Activated effector memory CD4-positive, alpha-beta T cell treated with Interleukin-2 at 50 U/mL for 16 hours (primary cell): ENCODE data around the gene IL16.
"Not testable (repeated sequence)": the region's sequence is repeated elsewhere in the genome, so short reads cannot be mapped to it uniquely, and the experiment has no call there.

Source experiments
- DNase-seq: peaks from one replicate; pipeline ENCODE4 v3.0.0-alpha.2; 2020

IL16 gene

DNA sequence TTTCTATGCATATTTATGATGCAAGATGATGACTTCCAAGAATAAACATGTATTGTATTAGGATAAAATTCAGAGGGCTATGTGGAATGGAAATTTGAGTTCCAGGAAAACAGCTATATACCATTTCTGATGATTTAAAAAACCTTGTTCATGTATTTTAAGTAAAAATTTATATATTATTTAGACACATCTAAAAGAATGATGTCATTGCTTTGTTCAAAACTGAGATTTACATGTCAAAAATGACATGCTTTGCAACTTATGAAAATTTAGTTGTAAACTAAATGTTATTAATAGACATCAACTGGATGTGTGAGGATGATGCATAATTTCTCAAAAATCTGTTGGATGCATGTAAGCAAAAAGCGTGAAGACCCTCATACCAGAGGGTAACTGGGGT is 125.0 kb downstream of the IL16 start:
- no peak for DNase-seq

DNA sequence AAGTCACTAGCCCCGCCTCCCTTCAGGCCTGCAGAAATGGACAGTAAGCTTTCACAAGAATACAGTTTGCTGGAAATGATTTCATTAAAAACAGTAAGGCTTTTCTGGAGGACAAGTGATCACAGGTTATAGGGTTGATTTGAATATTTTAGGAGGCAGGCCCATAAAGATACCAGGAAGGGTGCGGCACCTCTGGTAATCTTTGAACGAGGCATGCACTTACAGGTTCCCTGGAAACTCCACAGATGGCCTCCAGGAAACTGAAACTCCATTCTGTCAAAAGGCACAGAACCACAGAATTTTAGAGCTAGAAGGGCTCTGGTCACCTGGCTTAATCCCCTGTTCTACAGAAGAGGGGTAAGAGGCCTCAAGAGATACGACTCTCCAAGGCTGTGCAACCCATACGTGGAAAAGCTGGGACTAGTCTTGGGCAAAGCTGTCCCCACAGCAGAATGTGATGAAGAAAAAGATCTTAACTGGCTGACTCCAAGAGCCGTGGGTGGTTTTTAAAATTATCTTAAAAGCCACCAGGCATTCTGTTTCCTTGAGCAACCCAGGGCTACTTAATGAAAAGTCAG is 126.1 kb downstream of the IL16 start:
- no peak for DNase-seq

DNA sequence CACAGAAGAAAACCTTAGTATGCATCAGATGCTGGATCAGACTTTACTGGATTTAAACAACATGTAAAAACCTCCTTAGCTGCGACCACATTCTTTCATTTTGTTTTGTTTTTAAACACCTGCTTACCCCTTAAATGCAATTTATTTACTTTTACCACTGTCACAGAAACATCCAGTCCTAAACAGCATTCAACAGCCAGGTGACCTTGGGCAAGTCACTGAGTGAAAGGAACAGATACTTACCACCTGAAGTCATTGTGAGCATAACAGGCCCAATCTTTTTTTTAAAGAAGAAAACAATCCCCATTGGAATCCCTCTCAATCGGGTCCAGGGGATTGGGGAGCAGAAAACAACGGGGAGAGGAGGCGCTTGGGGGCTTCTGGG is 126.9 kb downstream of the IL16 start:
- DNase-seq: no peak

DNA sequence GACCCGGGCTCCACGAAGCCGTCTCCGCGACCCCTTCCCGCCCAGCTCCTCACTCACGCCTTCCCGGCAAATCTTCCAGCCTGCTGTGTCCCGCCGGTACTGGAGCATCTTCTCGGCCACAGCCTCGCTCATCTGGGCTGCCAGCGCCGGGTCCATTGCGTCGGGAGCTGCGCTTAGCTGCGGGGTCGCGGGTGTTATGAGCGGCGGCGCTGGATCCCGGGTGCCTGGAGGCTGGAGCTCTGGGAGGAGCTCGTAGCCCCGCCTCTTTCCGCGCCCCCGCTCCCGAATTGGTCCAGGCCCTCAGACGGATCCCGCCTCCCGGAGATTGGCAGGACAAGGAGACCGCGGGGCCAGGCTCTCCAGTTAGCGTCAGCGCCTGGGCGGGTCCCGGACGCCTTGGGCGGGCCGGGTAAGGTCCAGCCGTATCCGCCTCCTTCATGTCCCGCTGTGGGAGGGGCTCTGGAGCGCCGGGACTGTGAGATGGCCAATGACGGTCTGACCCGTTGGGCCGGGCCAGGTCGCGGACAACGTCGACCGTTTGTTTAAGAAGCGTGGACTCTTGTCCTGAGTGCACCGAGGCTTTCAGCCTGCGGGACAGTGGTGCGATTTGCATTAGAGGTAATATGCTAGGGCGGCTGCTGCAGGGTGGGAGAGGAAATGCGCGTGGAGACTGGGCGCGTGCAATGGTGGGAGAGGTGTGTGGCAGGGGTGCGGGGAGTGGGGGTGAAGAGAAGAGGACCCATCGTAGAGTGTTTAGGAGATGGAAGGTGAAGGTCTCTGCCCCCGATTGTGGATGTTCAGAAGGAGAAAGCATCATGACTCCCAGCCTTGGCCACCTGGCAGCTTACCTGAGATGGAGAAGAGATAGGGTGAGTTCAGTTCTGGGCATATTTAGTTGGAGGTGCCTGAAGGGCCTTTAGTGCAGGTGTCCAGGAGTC is 127.5 kb downstream of the IL16 start, which contains the start of gene STARD5:
Gene STARD5, minus strand, starts transcription at position 198 of the 938 bp plus-strand sequence. Its CDS starts 42 bp downstream, at position 156.
- peak; percentile 92 for DNase-seq

DNA sequence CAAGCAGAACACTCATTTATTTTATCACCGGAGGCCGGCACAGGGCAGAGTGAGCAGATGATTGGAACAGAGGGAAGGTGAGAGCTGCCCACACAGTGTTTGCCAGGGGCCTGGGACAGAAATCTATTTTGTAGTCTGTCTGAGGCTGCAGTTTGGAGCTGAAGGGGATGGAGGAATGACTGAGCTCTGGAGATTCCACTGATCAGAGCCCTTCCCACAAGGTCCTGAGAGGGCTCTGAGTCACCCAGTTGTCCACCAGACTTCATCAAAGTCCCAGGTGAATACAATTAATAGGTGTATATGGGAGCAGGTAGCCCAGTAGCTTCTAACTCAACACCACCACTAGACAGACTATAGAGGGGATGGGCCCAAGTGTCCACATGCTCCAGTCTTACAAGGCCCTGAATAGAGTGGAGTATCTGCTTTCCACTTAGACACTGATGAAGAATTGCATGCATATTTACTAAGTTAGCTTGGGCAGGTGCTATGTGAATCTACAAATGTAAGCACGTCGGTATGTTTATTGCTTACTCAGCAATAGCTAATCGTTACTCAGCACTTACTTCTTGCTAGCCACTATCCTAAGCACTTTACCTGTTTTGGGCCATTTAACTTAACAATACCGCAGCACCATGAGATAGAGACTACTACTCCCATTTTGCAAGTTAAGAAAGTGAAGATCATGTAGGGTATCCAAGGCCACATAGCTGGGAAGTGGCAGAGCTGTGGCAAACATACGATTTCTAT is 130.0 kb downstream of the IL16 start:
- no peak for DNase-seq

DNA sequence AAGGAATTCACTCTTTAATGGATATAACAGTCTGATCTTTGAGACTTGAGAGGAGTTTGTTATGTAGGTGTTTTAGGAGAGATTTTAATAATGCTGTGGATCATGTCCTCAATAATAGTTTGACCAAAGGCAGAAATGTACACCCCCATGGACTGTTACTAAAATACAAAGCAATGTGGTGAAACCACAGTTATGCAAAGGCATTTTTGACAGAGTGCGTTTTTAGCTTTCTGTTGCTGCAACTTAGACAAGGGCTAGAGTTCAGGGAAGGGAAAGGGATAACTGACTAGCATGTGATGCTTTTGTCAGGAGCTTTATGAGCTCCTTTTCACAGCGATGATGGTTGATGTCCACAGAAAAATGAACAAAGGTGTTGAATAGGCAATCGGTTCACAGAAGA is 130.8 kb downstream of the IL16 start:
- no peak for DNase-seq

DNA sequence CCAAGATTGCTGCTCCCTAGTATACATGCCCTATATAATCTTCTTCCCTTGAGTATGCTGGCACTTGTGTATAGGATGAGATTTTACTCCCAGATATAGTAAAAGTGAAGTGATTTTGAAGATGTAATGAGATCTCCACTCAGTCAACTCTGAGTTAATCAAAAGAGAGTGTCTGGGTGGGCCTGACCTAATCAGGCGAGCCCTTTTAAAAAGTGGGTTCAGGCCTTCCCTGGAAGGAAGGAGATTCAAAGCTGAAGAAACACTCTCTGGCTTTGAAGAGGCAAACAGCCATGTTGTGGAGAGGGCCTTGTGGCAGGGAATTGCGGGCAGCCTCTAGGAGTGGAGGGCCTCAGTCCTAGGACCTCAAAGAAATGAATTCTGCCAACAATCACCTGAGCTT is 132.8 kb downstream of the IL16 start:
- DNase-seq: no peak

DNA sequence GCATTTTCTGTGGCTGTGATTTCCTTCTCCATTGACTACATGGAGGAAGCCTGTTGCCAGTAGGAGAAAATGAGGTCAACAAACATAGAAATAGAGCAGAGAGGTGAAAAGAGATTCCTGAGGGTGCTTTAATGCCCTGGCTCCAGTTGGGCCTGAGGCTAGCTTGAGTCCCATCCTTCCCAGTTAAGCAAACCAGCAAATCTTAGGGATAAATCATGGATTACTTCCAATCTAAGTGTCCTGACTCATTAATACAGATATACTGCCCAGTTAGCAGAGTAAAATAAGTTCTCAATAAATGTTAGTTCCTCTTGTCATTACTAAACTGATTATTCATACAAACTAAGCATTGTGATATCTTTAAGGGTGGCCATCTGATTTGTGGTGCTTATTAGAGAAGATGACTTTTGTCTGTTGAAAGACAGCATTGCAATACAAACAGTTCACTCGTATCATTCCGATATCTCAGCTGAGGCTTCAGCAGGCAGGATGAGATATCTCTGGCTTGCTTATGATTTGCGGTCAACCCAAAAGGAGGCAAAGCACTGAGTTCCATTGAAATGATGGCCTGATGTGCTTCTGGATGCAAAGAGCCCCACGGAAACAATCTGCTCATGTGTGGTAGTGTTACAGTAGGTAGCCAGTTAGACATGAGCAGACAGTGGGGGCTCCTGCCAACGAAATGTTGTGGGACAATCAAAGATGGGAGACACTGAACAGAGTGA is 133.8 kb downstream of the IL16 start:
- no peak for DNase-seq

DNA sequence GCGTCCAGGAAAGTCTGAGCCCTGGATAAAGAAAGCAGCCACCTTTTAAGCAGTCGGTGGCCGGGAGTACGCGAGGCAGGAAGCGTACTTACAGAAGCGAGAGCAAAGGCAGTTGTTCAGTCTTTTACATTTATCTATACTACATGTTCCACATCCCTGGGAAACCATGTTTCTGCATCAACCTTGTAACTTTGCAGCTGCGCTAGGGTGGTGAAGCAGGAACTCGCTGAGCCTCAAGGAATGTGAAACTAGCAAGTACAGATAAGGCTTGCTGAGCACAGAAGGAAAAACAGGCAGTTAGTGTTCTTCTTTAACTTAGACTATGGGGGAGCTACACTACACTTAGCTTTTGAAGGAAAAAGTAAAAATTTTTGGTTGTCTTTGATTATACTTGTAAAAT is 134.5 kb downstream of the IL16 start:
- not testable (repeated sequence) for DNase-seq

DNA sequence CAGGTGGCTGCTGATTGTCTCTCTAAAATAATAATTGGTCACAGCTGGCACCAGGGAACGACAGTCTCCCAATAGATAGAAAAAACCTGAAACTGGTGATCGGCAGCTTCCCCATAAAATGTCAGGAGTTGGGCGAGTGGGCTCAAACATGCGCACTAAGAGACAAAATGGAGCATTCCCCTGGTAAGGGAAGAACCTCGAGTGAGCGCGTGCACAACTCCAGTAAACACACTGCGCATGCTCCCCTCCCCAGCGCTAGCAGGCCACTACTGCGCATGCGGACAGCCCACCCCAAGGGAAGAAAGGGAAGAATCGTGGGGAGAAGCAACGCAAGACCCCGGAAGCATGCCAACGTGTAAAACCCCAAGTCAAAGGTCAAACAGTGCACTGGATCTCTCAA is 134.9 kb downstream of the IL16 start:
- DNase-seq: no peak

DNA sequence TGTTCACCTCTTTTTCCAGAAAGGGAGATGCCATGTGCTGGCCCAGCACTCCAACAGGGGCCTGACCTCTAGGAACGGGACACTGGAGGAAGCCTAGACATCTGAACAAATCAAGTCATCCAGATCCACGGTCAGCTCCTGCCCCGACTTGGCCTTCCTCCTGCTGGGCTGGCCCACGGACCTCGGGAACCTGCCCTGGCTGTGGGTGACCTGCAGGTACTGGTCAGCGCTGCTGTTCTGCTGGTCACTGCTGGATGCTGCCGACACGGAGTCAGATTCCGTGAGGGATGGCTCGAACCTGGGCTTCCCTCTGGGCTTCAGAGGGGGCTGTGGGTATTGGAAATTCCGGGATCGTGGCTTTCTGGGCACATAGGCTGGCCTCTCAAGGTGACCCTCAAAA is 135.6 kb downstream of the IL16 start:
- DNase-seq: no peak

DNA sequence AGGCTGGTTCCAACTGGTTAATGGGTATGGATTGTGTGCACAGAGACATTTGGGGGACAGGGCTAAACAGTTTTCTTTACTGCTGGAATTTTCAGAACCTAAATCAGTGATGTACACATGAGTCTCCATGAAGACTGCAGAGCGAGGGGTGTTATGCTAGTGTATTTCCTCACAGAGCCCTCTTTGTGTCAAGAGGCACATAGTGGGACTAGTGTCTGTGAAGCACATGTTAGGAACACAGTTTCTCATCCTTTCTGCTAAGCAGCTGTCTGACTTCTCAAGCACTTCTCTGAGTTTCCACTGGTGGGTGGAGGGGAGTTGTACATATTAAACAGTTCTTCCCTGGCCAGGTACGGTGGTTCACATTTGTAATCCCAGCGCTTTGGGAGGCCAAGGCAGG is 136.7 kb downstream of the IL16 start:
- no peak for DNase-seq

DNA sequence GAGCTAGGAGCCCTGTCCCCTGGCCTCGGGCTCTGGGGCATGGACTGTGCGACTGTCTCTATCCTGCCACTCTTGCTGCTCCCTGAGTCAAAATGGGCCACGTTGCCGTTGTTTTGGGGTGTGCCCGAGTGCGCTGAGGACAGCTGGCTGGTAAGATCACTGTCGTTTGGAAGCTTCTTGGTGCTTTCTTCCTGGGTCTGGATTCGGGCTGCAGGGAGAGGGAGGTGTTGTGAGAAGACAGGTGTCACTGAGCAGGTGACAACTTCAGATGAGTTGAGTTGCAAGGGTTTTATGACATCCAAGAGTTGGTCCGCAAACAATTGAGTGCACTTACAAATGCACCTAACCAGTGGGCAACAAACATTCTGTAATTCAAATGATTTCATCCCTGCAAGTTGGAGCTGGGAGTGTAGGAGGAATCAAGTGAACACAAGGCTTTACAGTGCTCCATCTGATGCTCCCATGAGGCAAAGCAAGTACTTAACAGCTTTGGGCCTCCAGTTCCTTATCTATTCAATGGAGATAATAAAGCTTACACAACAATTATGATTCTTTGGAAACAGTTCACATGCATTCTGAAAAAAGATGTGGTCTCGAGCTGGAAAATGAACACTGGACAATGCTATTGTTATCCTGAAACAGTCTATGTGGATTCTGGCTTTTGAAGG is 138.2 kb downstream of the IL16 start:
- no peak for DNase-seq

DNA sequence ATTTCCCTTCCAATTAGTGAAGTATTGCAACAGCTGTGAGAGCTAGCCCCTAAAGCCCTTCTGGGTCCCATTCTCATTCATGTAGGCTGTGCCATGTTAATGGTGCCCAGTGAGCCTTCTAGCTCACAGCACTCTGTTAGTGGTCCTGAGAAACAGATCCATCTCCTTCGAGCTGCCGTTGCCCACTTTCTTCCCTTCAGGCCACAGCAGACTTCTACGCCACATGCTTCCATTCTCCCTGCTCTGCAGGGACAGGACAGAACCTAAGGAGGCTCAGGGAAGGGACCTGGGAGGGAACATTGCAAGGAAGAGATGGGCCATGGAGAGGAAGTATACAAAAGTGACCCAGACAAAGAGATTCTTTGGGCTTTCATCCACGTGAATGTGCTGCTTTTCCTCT is 139.0 kb downstream of the IL16 start:
- DNase-seq: no peak

DNA sequence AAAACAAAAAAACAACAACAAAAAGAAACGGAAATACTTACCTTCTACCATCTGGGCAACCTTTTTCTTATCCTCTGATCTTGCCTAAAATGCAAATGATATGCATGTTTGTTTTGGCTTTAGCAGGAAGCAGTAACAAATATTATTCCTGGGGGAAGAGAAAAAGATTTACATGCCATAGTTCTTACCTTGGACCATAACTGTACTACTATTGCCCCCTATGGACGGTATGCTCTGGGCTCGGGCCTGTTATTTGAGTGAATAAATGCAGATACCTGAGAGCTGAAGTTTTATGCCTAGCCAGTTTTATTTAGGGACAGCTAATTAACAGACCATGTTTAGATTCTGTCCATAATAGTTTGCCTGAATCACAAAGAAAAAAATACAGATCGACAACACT is 139.9 kb downstream of the IL16 start:
- no peak for DNase-seq

DNA sequence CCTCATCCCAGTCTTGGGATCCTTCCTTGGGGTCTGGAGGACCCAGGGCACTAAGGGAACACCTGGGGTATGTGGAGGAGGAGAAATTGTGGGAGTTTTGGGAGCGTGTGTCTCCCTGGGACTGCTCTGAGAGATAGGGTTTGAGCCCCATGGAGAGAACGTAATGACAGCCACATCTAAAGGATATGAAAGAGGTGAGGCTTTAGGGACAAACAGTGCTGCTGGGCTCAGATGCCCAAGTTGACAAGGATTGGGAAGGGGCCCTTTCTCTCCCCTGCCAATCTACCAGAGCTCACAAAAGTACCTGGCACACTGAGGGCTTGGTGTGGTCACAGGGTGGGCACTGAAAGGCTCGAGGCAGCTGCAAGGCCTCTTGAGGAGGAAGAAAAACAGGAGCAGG is 140.6 kb downstream of the IL16 start:
- no peak for DNase-seq

DNA sequence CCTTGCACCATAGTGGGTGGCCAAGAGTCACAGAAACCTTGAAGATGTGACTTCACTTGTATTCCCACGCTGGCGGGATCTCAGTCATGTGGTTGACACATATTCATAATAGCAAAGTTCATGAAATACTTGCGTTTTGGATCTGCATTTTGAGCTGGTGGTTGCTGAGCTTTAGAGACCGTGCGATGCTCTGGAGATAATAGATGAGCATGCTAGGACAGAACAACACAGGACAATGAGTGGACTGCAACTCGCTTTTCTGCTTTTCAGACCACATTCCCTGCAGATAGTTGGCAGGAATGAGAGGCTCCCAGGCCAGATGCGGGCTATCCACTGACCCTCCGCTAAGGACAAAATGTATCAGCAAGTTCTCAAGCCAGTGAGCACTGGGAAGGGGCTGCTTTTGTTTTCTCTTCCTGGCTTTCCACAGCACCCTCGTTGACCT is 141.1 kb downstream of the IL16 start:
- DNase-seq: no peak

DNA sequence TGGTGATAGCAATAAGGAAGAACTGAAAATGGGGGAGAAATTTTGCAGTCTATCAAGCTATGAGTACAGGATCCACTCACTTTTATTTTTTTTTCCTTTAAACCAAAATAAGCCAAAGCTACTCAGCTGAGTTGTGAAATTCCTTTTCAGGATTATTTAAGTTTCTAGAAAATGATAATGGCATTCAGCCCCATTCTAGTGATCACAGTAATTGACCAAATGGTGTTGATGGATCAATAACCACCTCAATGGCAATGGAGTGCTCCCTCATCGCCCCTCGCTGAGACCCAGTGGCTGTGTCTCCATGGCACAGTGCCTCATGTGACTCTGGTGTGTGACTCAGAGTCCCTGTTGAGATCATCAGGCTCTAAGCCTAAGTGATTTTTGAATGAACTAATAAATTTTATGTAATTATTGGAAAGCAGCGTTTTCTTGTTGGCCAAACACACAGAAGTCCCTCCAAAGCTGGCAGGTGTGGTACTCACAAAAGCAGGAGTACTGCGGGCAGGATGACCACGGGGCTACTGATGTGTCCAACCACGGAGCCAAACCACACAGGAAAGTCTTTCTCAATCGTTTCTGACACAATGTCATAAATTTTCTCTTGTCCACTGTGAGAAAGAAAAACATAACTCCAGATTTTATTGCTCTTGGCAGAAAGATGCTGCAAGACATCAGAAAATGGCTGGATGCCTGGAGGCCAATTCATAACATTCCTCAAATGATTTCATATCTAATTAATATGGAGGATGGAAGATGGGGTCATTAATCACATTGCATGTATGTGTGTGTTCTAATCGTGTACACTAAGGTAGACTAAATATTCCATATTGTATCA is 141.7 kb downstream of the IL16 start:
- no peak for DNase-seq

DNA sequence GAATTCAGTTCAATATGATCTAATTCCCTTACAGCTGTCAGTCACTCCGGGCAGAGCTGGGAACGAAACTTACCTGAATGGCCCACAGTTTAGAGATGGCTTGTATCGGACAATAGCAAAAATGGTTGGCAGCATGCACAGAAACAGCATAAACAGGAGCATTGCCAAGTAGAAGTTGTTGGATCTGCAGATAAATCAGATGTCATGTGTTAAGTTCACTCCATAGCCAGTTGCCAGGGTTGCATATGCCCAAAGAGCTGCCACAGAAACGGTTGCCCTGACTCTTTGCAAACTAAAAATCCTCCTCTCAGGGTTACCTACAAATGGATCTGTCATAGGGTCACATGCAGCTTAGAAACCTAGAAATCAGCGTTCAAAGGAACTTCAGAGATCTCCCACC is 142.6 kb downstream of the IL16 start:
- no peak for DNase-seq

DNA sequence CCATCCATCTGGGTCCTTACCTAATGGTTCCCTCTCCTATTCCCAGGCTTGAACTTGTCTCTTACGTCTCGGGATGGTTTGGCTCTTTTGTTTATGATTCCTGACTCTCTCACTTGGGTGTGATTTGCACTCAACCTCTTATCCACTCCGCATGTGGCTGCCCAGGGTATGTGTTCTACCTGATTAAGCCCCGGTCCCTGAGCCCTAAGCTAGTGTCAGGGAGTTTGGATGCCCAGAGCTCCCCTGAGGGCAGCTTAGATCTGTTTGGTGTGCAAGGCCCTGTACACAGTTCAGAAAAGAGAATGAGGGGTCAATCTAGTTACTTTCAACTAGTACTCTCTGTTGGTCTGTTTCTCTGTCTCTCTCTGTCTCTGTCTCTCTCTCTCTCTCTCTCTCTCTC is 143.2 kb downstream of the IL16 start:
- DNase-seq: no peak

DNA sequence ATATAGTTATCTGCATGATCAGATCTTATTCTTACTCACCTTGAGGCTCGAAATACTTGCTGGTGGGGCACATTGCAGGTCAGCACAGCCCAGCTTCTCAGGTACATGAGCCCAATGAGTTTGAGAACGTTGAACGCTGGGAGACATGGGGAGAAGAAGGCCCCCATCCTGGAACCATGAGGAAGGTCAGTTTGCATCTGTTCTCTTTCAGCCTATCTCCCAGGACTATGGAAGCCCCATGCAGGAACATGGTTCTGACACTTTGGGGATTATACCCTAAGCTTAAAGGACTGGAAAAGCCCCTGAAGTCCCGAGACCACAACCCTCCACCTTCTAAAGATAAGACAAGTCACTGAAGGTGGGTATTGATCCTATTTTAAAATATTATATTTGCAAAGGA is 144.7 kb downstream of the IL16 start:
- no peak for DNase-seq

DNA sequence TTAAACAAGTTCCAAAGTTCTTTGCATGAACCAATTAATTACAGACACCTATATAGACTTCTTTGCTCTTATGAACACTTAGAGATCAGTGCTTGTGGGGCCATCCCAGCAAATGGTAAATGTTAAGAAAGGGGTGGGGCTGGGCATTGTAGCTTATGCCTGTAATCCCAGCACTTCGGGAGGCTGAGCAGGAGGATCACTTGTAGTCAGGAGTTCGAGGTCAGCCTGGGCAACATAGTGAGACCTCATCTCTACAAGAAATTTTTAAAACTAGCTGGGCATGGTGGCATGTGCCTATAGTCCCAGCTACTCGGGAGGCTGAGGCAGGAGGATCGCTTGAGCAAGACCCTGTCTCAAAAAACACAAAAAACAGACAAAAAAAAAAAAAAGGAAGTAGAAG is 146.7 kb downstream of the IL16 start:
- no peak for DNase-seq
